Muscle of arm (tissue), 12 donors: ENCODE results near the gene DCDC1. TPM values are rescaled to one million over a fixed set of nuclear protein-coding genes. Genes with fewer than 3 reads are reported as not detected.

ENCODE experiments used
- DNase-seq: peaks from one replicate; pipeline ENCODE4 v3.0.0-alpha.2; 2013
- polyA plus RNA-seq, 12 donors: library from polyadenylated mRNA; unstranded; fragments of 120-200 nt; gene quantifications; one replicate each; pipeline ENCODE4 v1.2.1, GENCODE V29; 2013; ENCODE audit not compliant: insufficient read length in 12 of 12

Gene DCDC1
- polyA plus RNA-seq, 12 donors = 0.13 to 0.97 (median 0.33) TPM; not detected in 2

- no peak for DNase-seq
Measured at GRCh38 chr11:30852645-30853044, 516.9 kb downstream of the DCDC1 start.

- no peak for DNase-seq
Measured at GRCh38 chr11:30852091-30852490, 517.4 kb downstream of the DCDC1 start.

GRCh38 chr11:30837252-30837651 is 532.3 kb downstream of the DCDC1 start:
- no peak for DNase-seq

GRCh38 chr11:30832831-30833230 is 536.7 kb downstream of the DCDC1 start:
- no peak for DNase-seq

GRCh38 chr11:30830681-30831080 is 538.9 kb downstream of the DCDC1 start:
- peak; percentile 9 for DNase-seq

- no peak for DNase-seq
Measured at GRCh38 chr11:30826911-30827310, 542.6 kb downstream of the DCDC1 start.

- DNase-seq = no peak
Measured at GRCh38 chr11:30825723-30826122, 543.8 kb downstream of the DCDC1 start.

- no peak for DNase-seq
Measured at GRCh38 chr11:30823119-30823518, 546.4 kb downstream of the DCDC1 start.

GRCh38 chr11:30821438-30821965 is 548.0 kb downstream of the DCDC1 start:
- no peak for DNase-seq

GRCh38 chr11:30818721-30819120 is 550.8 kb downstream of the DCDC1 start:
- DNase-seq = no peak

- DNase-seq = no peak
Measured at GRCh38 chr11:30816959-30817880, 552.3 kb downstream of the DCDC1 start.

GRCh38 chr11:30815619-30816018 is 553.9 kb downstream of the DCDC1 start:
- DNase-seq = no peak

- no peak for DNase-seq
Measured at GRCh38 chr11:30814737-30815136, 554.8 kb downstream of the DCDC1 start.

Other genes starting within 250 kb of the DCDC1 start
- 10 to 100 TPM in 11 of 12 donors, not detected in 1; 13.5 to 27.6 (median 18.4) TPM for gene DNAJC24, start 121 bp upstream of the DCDC1 start, polyA plus RNA-seq
- gene IMMP1L, start 139.9 kb upstream of the DCDC1 start, polyA plus RNA-seq = 10 to 100 TPM in 11 of 12 donors, not detected in 1; 22.7 to 54.7 (median 29.0) TPM
- 10 to 100 TPM in 11 of 12 donors, not detected in 1; 14.5 to 21.7 (median 18.2) TPM for gene ELP4, start 140.0 kb upstream of the DCDC1 start, polyA plus RNA-seq